HG03378 (cell line): Measurements from ENCODE around the gene BATF3.

Experiments
- ATAC-seq: cut with Tn5 transposase; IDR thresholded peaks from one replicate; pipeline ENCODE4 v1.9.1; 2021; ENCODE audit warnings: mild to moderate bottlenecking, moderate library complexity; ENCODE audit not compliant: unreplicated experiment

The BATF3 gene

DNA sequence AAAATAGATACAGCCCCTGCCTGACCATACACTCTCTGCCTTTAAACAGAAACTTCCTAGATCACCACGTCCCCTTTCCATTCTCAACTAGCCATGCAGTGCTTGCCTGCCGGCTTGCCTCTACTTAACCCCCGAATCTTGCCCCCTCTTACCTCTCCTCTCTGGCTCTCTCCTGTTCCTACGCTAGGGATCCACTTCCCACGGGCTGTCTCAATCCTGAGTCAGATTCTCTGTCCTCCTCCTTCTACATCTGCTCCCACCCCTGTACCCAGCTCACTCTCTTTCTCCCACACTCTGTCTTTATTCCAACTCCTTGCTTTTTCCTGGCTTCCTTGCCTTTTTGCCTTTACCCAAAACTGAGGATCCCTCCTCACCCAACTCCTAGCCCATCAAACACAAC is 61.7 kb downstream of the BATF3 start:
- no peak for ATAC-seq
